HS-27A (cell line): ENCODE data around the gene CCDC51.
"Not testable (repeated sequence)": the region's sequence is repeated elsewhere in the genome, so short reads cannot be mapped to it uniquely, and the experiment has no call there.

Experiments
- DNase-seq: peaks from one replicate; pipeline ENCODE4 v3.0.0-alpha.2; 2012; ENCODE audit warnings: low read depth, missing footprints

The CCDC51 gene

DNA sequence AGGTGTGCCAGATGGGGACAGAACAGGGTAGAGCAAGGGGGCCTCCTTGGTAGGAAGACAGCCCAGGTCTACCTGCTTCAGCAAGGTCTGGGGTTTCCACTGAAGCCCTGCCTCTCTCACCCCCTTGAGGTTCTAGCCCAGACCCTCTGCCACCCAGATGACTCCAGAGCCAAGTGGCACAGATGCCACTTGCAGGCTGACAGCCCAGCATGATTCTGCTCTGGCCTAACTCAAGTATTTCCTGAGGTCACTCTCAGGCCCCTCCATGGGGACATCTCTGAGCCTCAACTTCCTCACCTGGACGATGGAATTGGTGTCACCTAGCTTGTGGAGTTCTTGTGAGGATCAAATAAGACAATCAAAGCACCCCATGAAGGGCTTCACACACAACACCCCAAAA is 33.9 kb downstream of the CCDC51 start:
- DNase-seq = no peak

DNA sequence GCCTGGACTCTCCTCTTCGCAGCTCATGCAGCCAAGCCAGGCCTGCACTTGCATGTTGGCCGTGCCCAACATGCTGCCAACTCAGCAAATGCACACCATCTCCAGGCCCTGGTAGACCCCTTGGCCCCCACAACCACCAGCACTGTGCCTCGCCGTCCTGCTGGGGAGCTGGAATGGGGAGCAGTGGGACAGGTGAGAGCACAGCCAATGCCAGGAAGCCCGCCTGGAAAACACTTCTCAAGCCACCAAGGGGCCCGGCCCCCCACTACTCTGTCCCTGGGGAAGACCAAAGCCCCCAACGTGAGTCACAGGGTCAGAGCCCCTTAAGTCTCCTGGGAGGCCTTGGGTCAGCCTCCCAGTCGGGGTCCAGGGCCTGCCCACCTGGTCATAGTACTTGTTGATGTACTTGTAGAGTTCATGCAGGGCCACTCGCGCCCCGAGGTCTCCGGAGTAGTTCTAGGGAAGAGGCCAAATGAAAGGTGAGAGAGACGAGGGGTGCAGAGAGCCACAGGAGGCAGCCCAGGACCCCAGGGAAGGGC is 34.5 kb downstream of the CCDC51 start:
- no peak for DNase-seq

DNA sequence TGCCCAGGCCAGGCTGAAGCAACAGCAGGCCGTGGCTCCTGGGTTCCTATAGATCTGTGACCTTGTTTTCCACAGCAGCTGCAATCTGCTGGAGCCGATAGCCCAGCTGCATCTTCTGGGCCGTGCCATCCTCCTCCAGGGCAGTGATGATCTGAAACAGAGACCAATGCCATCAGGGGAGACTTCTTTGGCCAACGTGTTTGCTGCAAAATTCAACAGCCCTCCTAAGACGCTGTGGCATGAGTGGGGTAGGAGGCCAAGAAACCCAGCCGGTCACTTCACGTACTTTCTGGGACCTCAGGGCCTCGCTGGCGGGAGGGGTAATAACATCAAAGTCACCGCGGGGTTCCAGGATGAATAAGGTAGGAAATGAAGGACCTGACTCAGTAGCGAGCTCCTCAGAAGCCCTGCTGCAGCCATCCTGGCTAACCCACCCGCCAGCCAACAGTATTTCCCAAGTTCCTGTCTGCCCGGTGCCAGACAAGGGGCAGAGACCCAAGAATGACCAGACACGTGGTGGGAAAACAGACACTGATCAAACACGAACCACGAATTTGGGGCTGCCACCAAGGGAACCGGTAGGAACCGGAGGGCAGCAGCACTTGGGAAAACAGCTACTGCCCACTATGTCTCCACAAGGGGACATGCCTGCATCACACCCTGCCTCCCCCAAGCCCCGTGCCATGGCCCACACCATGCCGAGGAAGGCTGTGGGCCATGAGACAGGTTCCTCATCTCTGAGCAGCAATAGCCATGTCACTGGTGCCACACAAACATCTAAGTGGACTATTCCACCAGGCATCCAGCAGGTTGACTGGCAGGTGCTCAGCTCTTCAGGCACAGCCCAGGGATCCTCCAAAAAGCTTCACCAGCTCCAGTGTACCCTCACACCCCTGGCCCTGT is 35.2 kb downstream of the CCDC51 start:
- DNase-seq = no peak

DNA sequence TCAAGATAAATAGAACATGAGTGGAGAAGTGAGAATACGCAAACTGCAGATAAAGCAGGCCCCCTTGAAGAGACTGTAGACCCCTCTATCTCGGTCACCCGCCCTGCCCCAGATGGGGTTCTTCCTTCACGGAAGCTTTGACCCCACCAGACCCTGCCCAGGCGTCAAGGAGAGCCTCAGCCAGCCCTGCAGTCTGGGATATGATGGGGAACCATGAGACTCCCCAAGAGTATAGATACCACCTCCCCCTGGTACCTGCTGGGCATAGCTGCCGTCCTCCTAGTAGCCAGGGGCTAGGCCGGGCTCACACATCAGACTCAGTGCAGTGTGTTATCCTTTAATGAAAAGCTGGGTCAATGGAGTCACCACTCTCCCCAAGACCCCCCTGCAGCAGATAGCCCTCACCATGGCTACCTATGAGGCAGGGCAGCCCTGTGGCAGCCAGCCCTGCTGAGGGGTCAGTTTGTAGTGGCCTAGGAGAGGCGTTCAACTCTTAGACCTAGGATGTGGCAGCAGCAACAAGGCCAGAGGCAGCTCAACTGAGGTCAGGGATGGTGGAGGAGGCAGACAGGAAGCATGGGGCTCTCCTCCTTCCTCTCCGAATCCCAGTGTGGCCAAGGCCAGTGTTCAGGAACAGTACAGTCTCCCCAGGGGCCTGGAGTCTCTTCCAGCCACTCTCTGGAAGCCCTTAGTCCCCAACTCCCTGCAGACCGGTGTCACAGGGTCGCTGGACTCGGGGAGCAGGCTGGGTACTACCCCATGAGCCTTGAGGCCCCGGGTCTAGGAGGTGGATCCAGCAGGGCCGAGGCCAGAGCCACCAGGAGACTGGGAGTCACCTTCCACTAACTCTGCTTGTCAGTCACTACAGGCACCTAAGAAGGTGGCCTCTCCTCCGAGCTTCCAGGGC is 36.1 kb downstream of the CCDC51 start:
- DNase-seq = no peak

DNA sequence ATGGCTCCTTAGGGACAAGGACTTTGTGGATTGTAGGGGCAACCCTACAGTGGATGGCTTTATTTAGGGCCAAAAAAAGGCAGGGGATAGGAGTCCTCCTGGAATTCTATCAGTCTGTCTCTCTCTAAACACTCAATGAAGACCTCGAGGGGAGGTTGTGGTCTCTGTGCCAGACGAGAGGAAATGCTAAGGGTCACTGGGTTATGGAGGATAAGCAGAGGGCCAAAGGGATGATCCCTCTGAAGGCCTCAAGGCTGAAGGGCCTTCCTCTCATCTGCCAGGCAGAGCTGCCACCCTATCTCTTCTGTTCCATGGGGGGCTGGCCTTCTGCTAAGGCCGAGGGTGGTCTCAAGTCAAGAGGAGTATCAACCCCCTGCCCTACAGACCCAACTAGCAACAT is 37.0 kb downstream of the CCDC51 start:
- no peak for DNase-seq

DNA sequence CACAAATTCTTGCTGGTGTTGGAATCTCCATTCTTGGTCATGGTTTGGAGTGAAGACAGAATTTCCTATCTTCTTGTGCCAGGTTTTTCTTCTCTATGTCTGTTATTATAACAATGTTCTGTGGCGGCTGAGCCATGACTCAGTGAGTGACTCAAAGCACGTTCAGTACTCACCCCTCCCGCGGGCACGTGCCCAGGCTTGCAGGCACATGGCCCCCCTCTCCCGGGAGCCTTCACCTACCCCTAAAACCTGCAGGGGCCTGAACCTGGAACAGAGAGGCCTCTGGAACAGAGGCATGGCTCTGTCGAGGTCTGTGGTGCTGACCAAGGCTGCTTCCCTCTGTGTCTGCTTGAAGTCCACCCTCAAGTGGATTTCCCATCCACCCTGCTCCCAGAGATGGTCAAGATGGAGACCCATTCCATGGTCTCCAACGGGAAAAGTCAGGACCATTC is 37.6 kb downstream of the CCDC51 start:
- peak; percentile 67 for DNase-seq

DNA sequence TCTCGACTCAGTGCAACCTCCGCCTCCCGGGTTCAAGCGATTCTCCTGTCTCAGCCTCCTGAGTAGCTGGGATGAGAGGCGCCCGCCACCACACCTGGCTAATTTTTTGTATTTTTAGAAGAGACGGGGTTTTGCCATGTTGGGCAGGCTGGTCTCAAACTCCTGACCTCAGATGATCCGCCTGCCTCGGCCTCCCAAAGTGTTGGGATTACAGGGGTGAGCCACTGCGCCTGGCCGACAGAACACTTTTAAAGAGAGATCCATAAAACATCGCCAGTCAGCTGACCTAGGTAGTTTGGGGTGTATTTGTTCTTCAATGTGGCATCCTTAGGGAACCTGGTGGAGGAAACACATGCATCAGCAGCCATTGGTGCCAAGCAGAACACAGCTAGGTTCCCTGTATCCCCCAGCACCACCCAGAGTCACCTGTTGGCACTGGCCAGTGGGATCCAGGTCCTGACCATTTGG is 38.5 kb downstream of the CCDC51 start:
- DNase-seq = not testable (repeated sequence)

DNA sequence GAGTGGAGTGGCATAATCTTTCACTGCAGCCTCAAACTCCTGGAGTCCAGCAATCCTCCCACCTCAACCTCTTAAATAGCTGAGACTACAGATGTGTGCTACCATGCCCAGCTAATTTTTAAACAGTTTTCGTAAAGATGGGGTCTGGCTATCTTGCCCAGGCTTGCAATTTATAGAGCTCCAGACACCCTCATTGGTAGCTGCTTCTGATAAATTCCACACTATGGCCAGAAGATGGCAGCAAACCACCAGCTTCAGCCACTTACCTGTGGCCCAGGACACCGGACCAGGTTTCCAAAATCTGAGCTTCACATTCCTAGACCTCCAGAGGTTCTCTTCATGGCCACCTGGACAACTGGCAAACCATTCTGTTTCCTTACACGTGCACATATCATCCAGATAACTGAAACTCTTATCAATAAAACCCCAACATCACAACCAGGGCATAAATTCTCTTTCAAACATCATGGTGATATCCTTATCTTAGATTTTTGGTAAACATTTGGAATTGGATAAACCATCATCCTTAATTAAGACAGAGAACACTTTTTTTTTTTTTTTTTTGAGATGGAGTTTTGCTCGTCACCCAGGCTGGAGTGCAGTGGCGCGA is 39.0 kb downstream of the CCDC51 start:
- peak; percentile 45 for DNase-seq

DNA sequence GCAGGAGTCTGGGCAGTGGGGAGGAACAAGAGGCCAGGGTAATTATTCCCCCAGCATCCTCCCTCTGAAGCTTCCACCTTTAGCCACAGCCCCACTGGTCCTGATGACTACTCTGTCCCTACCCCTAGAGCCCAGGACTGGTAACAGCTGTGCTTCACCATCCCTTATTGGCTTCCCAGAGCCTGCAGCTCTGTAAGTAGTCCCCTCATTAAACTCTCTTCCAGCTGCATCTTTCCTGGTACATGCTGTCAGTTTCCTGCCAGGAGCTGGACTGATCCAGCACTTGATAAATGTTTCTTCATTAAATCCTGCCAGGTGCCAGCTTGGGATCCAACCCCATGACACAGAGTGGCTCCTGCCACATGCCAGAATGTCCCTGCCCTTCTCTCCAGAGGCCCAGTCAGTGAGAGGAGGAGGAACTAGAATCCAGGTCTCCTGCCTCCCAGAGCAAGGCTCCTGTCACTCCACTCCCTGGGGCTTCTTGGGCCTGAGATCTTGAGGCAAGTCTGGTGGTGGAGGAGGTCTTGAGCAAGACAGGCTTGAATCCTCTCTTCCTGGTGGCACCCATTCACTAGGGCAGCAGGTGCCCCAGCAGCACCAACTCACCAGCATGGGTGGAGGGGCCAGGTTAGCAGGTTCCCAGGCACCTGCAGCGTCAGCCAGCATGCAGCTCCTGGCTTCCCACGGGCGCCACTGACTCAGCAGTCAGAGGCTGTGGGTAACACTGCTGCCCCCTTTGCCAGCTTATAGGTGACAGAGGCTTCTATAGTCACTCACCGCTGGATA is 40.3 kb downstream of the CCDC51 start:
- no peak for DNase-seq

DNA sequence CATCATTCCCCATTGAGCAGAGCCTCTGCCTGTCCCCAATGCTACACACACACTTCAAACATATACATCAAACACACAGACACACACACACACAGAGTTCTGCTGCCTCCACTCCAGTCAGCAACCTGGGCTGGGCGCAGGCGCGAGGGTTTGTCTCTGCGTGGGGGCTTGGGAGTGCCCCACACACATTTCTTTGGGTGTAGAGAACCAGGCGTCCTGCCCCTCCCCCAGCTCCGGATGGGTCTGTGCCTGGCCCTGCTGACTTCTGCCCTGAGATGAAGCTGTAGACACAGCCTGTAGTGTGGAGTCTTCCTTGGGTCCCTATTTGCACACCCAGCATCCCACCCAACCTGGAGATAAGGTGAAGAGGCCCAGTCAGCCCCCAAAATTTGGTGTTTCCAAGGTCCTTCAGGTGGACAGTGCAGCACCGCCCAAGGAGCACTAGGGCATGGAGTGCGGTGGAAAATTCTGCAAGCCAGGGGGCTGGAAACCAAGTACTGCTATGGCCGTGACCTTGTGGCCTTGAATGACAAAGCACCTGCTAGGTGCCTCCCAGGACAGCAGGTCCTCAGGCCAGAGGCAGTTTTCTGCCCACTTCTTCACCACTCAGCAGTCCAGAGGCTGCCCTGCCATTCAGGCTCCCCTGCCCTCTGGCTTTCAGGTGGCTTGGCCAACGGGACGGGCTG is 41.1 kb downstream of the CCDC51 start:
- DNase-seq = no peak

DNA sequence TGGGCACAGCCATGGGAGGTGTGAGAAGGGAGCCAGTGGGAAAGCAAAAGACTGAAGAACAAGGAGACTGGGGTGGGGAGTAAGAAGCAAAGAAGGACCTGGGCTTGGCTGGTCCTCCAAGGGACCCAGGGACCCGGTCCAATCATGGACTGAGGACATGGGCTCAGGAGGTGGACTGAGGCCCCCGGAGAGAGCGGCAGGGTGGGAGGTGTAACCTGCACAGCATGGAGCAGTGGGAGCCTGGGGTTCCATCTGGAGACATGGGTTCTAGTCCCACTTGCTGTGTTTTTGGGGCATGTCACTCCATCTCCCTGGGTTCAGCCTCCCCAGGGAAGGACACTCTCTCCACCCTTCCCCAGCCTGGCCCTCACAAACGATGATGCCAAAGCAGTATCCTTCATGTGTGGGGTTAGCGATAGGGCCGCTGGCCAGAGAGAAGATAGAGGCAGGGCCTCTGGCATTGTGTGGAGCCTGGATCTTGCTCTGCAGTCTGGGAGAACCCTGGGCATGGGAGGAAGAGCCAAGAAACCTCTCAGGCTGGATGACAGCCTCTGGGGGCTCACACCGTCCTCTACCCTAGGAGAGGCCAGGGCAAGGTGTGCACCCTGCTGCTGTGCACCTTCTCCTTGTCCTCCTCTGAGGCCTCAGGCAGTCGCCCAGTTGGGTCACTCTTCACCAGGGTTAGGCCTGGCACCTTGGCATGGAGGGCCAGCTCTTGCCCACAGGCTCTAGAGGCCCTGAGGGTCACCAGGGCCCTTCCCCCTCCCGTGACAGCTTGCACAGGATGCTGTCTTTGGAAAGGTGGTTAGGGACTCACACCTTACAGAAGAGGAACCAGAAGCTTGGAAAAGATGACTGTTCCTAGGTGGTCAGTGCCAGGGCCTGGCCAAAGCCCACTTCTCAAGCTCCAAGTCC is 41.9 kb downstream of the CCDC51 start:
- DNase-seq = no peak

DNA sequence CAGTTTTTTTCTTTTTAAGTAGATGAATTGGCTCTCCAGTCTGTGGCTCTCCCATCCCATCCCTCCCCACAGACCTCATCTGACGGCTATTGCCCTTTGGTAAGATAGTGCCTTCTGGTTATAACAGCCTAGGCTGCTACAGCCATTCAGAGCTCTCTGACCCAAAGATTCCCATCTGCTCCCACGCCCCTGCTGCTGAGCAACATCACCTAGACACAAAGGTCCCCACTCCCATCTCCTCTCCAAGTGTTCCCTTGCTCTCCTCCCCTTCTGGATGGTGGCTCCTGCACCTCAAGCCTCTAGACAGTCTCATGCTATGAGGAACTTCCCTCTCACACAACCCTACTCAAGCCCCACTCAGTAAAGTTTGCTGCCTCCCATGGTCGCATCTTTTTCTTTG is 44.2 kb downstream of the CCDC51 start:
- DNase-seq = no peak

DNA sequence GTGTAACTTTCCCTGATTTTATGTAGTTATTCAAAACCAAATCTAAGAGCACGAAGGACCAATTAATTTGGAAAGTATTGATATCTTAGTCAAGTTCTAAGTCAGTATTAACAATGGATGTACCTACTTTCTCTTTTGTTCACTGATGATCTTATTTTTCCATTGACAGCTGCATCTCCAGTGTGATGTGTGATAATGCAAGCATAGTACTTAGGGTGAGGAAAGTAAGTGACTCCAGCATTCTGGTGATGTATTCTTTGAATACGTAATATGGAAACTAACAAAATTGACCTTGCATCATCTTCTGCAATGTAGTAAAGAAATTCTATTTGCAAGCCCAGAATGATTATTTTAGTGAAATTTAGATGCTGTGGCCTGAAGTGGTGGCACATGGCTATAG is 45.5 kb downstream of the CCDC51 start:
- no peak for DNase-seq

DNA sequence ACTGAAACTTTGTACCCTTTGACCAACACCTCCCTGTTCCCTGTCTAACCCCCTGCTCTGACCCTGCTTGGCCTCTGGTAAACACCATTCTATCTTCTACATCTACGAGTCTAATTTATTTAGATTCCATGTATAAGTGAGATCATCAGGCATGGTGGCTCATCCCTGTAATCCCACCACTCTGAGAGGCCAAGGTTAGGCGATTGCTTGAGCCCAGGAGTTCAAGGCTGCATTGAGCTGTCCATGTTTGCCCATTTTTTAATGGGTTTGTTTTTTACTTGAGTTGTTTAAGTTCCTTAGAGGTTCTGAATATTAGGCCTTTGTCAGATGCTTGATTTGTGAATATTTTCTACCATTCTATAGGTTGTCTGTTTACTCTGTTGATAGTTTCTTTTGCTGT is 51.0 kb downstream of the CCDC51 start:
- no peak for DNase-seq

DNA sequence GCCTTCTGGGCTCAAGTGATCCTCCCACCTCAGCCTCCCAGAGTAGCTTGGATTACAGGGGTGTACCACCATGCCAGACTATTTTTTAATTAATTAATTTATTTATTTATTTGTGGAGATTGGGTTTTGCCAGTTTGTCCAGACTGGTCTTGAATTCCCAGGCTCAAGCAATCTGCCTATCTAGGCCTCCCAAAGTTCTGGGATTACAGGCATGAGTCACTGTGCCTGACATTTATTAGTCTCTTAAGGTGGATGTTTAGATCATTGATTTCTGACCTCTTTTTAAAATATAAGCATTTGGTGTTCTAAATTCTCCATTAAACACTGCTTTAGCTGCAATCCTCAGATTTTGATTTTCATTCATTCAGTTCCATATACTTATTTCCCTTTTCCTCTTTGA is 52.3 kb downstream of the CCDC51 start:
- DNase-seq = no peak
